ENCODE data around the gene MTHFD2L. TPM values are rescaled to one million over a fixed set of nuclear protein-coding genes. Genes with fewer than 3 reads are reported as not detected.

The MTHFD2L gene
- total and polyA plus RNA-seq, 2 of the 8 experiments (the other 6 are each of a cell fraction or from before 2014, with no cell fraction given) = 5.4 to 15.0 TPM

- H3K4me1 ChIP-seq (replicated peaks in 1 of 4; ENCODE audit: control insufficient read depth in 3 of 4, insufficient read depth in 4 of 4, low read length in 3 of 4) = no peaks in the 10 kb centered on the region
- H3K14ac ChIP-seq (ENCODE audit: insufficient read length) = no peak overlapping the region
- H4K20me1 ChIP-seq (replicated peaks in 1 of 2; ENCODE audit: control insufficient read depth in 1 of 2, insufficient read depth in 2 of 2, low read length in 2 of 2) = no peaks in the 10 kb centered on the region
- no peaks in the 10 kb centered on the region for H3K79me1 ChIP-seq (ENCODE audit: low read depth, low read length)
- H2BK12ac ChIP-seq (ENCODE audit: low read depth, low read length) = no peak overlapping the region
- H3K9me3 ChIP-seq (ENCODE audit: insufficient read depth in 2 of 2, low read depth in 1 of 2, low read length in 1 of 2) = no peaks in the 10 kb centered on the region
- H4K91ac ChIP-seq (replicated peaks; ENCODE audit: insufficient read length, low read length) = no peak overlapping the region
- no peak overlapping the region for H2BK5ac ChIP-seq (ENCODE audit: low read depth, low read length)
- H4K8ac ChIP-seq (ENCODE audit: extremely low read depth, insufficient read depth, low read length) = no peak overlapping the region
- H3K9ac ChIP-seq (replicated peaks in 1 of 4; ENCODE audit: extremely low read depth in 1 of 4, low read depth in 3 of 4, low read length in 3 of 4) = no peak overlapping the region
- no peak overlapping the region for H3K18ac ChIP-seq (ENCODE audit: extremely low read depth, low read length)
- H4K5ac ChIP-seq (ENCODE audit: insufficient read length, low read depth, low read length) = no peak overlapping the region
- no peak overlapping the region for H2AK5ac ChIP-seq (ENCODE audit: low read depth, low read length)
- FAIRE-seq = no peak
- H3K36me3 ChIP-seq (ENCODE audit: control insufficient read depth in 2 of 4, insufficient read depth in 4 of 4, low read length in 3 of 4) = no peaks in the 10 kb centered on the region
- no peaks in the 10 kb centered on the region for H3K23me2 ChIP-seq (ENCODE audit: low read depth, low read length)
- no peak overlapping the region for H3K4me2 ChIP-seq (ENCODE audit: insufficient read depth in 1 of 2, low read depth in 2 of 2, low read length in 2 of 2)
- ChIA-PET POLR2A (ENCODE audit: partially characterized antibody) (no interaction called here), CTCF (ENCODE audit: partially characterized antibody) (interaction anchor here (0.7 to 1.3 kb wide), 2 partner anchors 9 to 75 kb away, joined by 3 to 4 read pairs; no protein-coding TSS in a partner anchor)
- H2BK20ac ChIP-seq (ENCODE audit: low read length) = no peak overlapping the region
- no peak overlapping the region for H2BK120ac ChIP-seq (replicated peaks; ENCODE audit: low read depth, low read length)
- H3K27ac ChIP-seq (ENCODE audit: low read depth, low read length) = no peak overlapping the region
- no peak overlapping the region for H3K56ac ChIP-seq (replicated peaks; ENCODE audit: insufficient read length, low read depth, low read length)
- no peaks in the 10 kb centered on the region for H3K79me2 ChIP-seq (ENCODE audit: control insufficient read depth in 1 of 2, insufficient read depth in 2 of 2, low read length in 2 of 2)
- no peak for DNase-seq (ENCODE audit: low read depth in 1 of 2, low spot score in 2 of 2)
- H3K27me3 ChIP-seq (replicated peaks in 1 of 4; ENCODE audit: control insufficient read depth in 3 of 4, extremely low read depth in 1 of 4, insufficient read depth in 3 of 4, low read length in 3 of 4) = no peaks in the 10 kb centered on the region
- H3K23ac ChIP-seq (ENCODE audit: insufficient read length) = no peak overlapping the region
- no peak overlapping the region for H3K4me3 ChIP-seq (ENCODE audit: extremely low read depth in 1 of 4, insufficient read depth in 2 of 4, low read depth in 3 of 4, low read length in 4 of 4)
- WGBS, 2 experiments (ENCODE audit: extremely low coverage in 1 of 2, insufficient coverage in 1 of 2, insufficient read length in 1 of 2, insufficient replicate concordance in 2 of 2, low coverage in 1 of 2, low lambda C conversion rate in 2 of 2, missing lambda C conversion rate in 1 of 2) = 75% methylated on average over 3 of the region's 3 CpGs; no CpG with 5 or more reads in 1 of the 2 experiments
- no peak overlapping the region for H3K4ac ChIP-seq (replicated peaks; ENCODE audit: insufficient read length, low read depth, low read length)
- H2BK15ac ChIP-seq (ENCODE audit: low read length) = no peak overlapping the region
- no peak overlapping the region for H2AFZ ChIP-seq (ENCODE audit: low read length)
- TF ChIP-seq CHD2 (IDR thresholded peaks at IDR 0.05; ENCODE audit: low read length) (no peak), TBP (IDR thresholded peaks at IDR 0.05; ENCODE audit: low read depth, low read length) (no peak), FOSL1 (IDR thresholded peaks at IDR 0.05; ENCODE audit: insufficient read depth, low read depth, low read length) (no peak), POU5F1 (IDR thresholded peaks at IDR 0.05; ENCODE audit: low read depth, low read length) (no peak), TCF12 (IDR thresholded peaks at IDR 0.05; ENCODE audit: low read depth, low read length) (no peak), EP300 (IDR thresholded peaks at IDR 0.05; ENCODE audit: borderline replicate concordance in 1 of 2, low read depth in 2 of 2, low read length in 2 of 2) (no peak), KDM5A (IDR thresholded peaks at IDR 0.05; ENCODE audit: low read length) (no peak), SAP30 (IDR thresholded peaks at IDR 0.05; ENCODE audit: insufficient read depth, insufficient replicate concordance, low read length) (no peak), GTF2F1 (IDR thresholded peaks at IDR 0.05; ENCODE audit: borderline replicate concordance, low read depth, low read length) (no peak), SP2 (IDR thresholded peaks at IDR 0.05; ENCODE audit: low read length) (no peak), SRF (IDR thresholded peaks at IDR 0.05; ENCODE audit: low read depth, low read length) (no peak), CREB1 (IDR thresholded peaks at IDR 0.05) (no peak), JUND (IDR thresholded peaks at IDR 0.05; ENCODE audit: low read length) (no peak), ASH2L (IDR thresholded peaks at IDR 0.05; ENCODE audit: low read length) (no peak)
Measured at GRCh38 chr4:74237425-74237966, 79.6 kb downstream of the MTHFD2L start.

All from H1 (cell line).